Measurements from ENCODE around the gene ZDHHC11.
"Not testable (repeated sequence)": the region's sequence is repeated elsewhere in the genome, so short reads cannot be mapped to it uniquely, and the experiment has no call there.

ZDHHC11 gene

GRCh38 chr5:815449-815848 lies 35.3 kb downstream of the ZDHHC11 start:
- Histone ChIP-seq H2AFZ (ENCODE audit: low read depth, low read length) (no peak overlapping the region), H4K20me1 (ENCODE audit: insufficient read depth, low read length) (no peaks in the 10 kb centered on the region), H3K27me3 (ENCODE audit: low read depth, low read length) (no peaks in the 10 kb centered on the region), H3K79me2 (ENCODE audit: low read length) (no peaks in the 10 kb centered on the region), H3K9ac (ENCODE audit: low read length) (no peak overlapping the region), H3K36me3 (replicated peaks; ENCODE audit: low read depth, low read length) (no peaks in the 10 kb centered on the region), H3K9me3 (ENCODE audit: insufficient read depth, low read length) (no peaks in the 10 kb centered on the region), H3K27ac (ENCODE audit: low read length) (no peak overlapping the region), H3K4me1 (ENCODE audit: low read length) (no peaks in the 10 kb centered on the region), H3K4me2 (ENCODE audit: low read length) (no peak overlapping the region), H3K4me3 (ENCODE audit: low read length) (no peak overlapping the region)
- TF ChIP-seq EZH2phosphoT487 (IDR thresholded peaks at IDR 0.05; ENCODE audit: low read depth), result no peak
- TF ChIP-seq CTCF (IDR thresholded peaks at IDR 0.05; ENCODE audit: low read depth, low read length), result no peak

DNA sequence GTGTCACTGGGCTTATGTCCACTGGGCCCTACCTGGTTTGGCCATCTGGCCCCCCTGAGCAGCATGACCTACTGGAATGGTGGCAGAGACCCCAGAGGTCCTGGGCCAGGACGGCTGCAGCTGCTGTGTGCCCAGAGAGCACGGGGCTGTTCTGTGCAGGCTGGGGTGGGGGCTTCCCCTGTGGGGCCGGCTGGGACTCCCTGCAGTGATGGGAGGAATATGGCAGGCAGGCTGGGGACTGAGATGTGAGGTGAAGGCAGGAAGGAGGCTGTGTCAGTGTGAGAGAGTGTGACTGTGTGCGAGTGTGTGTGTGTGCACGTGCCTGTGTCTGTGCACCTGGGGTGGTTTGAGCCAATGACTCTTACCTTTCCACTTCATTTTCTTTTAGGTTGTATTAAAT lies 37.2 kb downstream of the ZDHHC11 start:
- H3K36me3 ChIP-seq (replicated peaks; ENCODE audit: low read depth, low read length); H3K27me3 ChIP-seq (ENCODE audit: low read depth, low read length); H3K4me3 ChIP-seq (ENCODE audit: low read length): not testable (repeated sequence)

GRCh38 chr5:811384-811783 lies 39.4 kb downstream of the ZDHHC11 start:
- not testable (repeated sequence) for H3K4me3 ChIP-seq (ENCODE audit: low read length); H3K9ac ChIP-seq (ENCODE audit: low read length); H2AFZ ChIP-seq (ENCODE audit: low read depth, low read length); H3K27ac ChIP-seq (ENCODE audit: low read length); H3K36me3 ChIP-seq (replicated peaks; ENCODE audit: low read depth, low read length); H3K27me3 ChIP-seq (ENCODE audit: low read depth, low read length); H3K79me2 ChIP-seq (ENCODE audit: low read length); H3K4me1 ChIP-seq (ENCODE audit: low read length); H3K4me2 ChIP-seq (ENCODE audit: low read length); H3K9me3 ChIP-seq (ENCODE audit: insufficient read depth, low read length); H4K20me1 ChIP-seq (ENCODE audit: insufficient read depth, low read length)

More for the DNA sequence above, 37.2 kb downstream of the ZDHHC11 start:
- not testable (repeated sequence) for H3K79me2 ChIP-seq (ENCODE audit: low read length); H2AFZ ChIP-seq (ENCODE audit: low read depth, low read length); H3K4me1 ChIP-seq (ENCODE audit: low read length); H3K27ac ChIP-seq (ENCODE audit: low read length); H3K4me2 ChIP-seq (ENCODE audit: low read length); H3K9ac ChIP-seq (ENCODE audit: low read length); H4K20me1 ChIP-seq (ENCODE audit: insufficient read depth, low read length); H3K9me3 ChIP-seq (ENCODE audit: insufficient read depth, low read length)

- H3K9ac ChIP-seq (ENCODE audit: low read length); H3K36me3 ChIP-seq (replicated peaks; ENCODE audit: low read depth, low read length); H3K79me2 ChIP-seq (ENCODE audit: low read length); H3K27ac ChIP-seq (ENCODE audit: low read length); H4K20me1 ChIP-seq (ENCODE audit: insufficient read depth, low read length); H3K4me1 ChIP-seq (ENCODE audit: low read length); H2AFZ ChIP-seq (ENCODE audit: low read depth, low read length); H3K4me2 ChIP-seq (ENCODE audit: low read length); H3K4me3 ChIP-seq (ENCODE audit: low read length); H3K9me3 ChIP-seq (ENCODE audit: insufficient read depth, low read length); H3K27me3 ChIP-seq (ENCODE audit: low read depth, low read length): not testable (repeated sequence)
These were observed 42.9 kb downstream of the ZDHHC11 start for GRCh38 chr5:807719-808514.

DNA sequence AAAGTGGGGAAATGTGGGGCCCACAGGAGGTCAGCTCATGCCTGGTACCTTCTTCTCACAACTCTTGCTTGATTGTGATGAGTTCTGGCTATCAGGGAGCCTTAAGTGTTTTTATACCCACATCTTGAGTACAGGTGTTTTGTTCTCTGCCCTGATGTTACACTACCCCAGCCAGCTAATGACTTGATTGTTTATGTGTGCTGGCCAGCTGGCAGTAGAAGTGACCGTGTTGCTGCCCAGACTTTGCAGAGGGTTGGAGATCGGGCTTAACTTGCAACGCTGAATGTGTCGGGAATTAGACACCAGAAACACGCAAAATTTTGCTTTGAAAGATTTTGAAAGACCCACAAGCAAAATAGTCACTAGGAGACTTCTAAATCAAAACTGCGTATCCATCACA lies 49.3 kb downstream of the ZDHHC11 start:
- Histone ChIP-seq H3K79me2 (ENCODE audit: low read length) (no peaks in the 10 kb centered on the region), H3K4me3 (ENCODE audit: low read length) (no peak overlapping the region), H3K9me3 (ENCODE audit: insufficient read depth, low read length) (no peaks in the 10 kb centered on the region), H3K4me2 (ENCODE audit: low read length) (no peak overlapping the region), H3K27ac (ENCODE audit: low read length) (no peak overlapping the region), H4K20me1 (ENCODE audit: insufficient read depth, low read length) (no peaks in the 10 kb centered on the region), H3K9ac (ENCODE audit: low read length) (no peak overlapping the region), H3K4me1 (ENCODE audit: low read length) (no peaks in the 10 kb centered on the region), H2AFZ (ENCODE audit: low read depth, low read length) (no peak overlapping the region), H3K36me3 (replicated peaks; ENCODE audit: low read depth, low read length) (no peaks in the 10 kb centered on the region), H3K27me3 (ENCODE audit: low read depth, low read length) (no peaks in the 10 kb centered on the region)
- no peak for TF ChIP-seq EZH2phosphoT487 (IDR thresholded peaks at IDR 0.05; ENCODE audit: low read depth)
- no peak for TF ChIP-seq CTCF (IDR thresholded peaks at IDR 0.05; ENCODE audit: low read depth, low read length)

- not testable (repeated sequence) for H4K20me1 ChIP-seq (ENCODE audit: insufficient read depth, low read length); H2AFZ ChIP-seq (ENCODE audit: low read depth, low read length); H3K27me3 ChIP-seq (ENCODE audit: low read depth, low read length); H3K36me3 ChIP-seq (replicated peaks; ENCODE audit: low read depth, low read length); H3K4me1 ChIP-seq (ENCODE audit: low read length); H3K79me2 ChIP-seq (ENCODE audit: low read length); H3K4me3 ChIP-seq (ENCODE audit: low read length); H3K9me3 ChIP-seq (ENCODE audit: insufficient read depth, low read length); H3K27ac ChIP-seq (ENCODE audit: low read length); H3K9ac ChIP-seq (ENCODE audit: low read length); H3K4me2 ChIP-seq (ENCODE audit: low read length)
These were observed 49.7 kb downstream of the ZDHHC11 start for GRCh38 chr5:801055-801454.

DNA sequence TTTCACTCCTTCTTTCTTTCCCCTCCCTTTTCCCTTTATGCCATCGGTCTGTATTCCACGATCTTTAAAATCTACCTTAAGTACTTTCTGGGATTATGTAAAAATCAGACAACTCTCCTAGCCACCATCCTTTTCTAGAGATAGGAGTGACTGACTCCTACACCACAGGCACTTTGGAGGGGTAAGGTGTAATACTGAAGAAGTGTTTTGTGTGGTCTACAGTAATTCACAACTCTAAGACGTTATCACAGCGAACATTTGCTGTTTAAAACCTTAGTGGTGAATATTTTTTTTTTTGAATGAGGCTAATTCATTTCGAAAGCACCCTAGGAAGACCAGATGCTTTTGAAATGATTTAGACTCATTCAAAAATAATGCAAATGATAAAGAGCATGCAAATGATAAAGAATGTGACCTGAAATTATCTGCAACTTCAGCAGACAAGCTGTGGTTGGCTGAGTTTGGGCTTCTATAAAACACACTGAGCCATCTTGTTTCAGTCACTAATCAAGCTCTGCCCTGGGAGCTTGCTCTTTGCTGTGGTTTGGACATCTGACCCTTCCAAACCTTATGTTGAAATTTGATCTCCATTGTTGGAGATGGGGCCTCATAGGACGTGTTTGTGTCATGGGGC lies 52.2 kb downstream of the ZDHHC11 start:
- H3K4me1 ChIP-seq (ENCODE audit: low read length); H3K27ac ChIP-seq (ENCODE audit: low read length); H3K4me3 ChIP-seq (ENCODE audit: low read length); H3K36me3 ChIP-seq (replicated peaks; ENCODE audit: low read depth, low read length); H3K4me2 ChIP-seq (ENCODE audit: low read length); H4K20me1 ChIP-seq (ENCODE audit: insufficient read depth, low read length); H3K9ac ChIP-seq (ENCODE audit: low read length); H3K79me2 ChIP-seq (ENCODE audit: low read length); H3K27me3 ChIP-seq (ENCODE audit: low read depth, low read length); H2AFZ ChIP-seq (ENCODE audit: low read depth, low read length); H3K9me3 ChIP-seq (ENCODE audit: insufficient read depth, low read length): not testable (repeated sequence)

DNA sequence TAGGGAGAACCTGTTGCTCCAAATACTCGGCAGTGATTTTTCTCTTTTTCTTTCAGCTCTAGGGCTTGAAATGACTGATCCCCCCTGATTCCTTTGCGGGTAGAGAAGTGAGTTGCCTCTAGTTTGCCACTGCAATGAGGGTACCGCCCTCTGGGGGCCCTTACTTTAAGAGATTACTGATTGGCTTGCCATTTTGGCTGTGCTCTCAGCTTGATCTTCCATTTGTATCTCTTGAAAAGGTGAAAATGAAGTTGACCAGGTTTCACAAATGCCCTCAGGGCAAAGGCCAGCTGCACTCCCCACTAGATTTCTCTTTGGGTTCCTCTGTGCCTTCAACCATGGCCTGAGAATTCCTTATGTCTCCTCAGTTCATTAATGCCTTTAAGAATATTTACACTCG lies 52.8 kb downstream of the ZDHHC11 start:
- H3K27ac ChIP-seq (ENCODE audit: low read length); H2AFZ ChIP-seq (ENCODE audit: low read depth, low read length); H3K4me1 ChIP-seq (ENCODE audit: low read length); H3K4me2 ChIP-seq (ENCODE audit: low read length); H3K9ac ChIP-seq (ENCODE audit: low read length); H3K79me2 ChIP-seq (ENCODE audit: low read length); H4K20me1 ChIP-seq (ENCODE audit: insufficient read depth, low read length); H3K27me3 ChIP-seq (ENCODE audit: low read depth, low read length); H3K4me3 ChIP-seq (ENCODE audit: low read length); H3K9me3 ChIP-seq (ENCODE audit: insufficient read depth, low read length); H3K36me3 ChIP-seq (replicated peaks; ENCODE audit: low read depth, low read length): not testable (repeated sequence)

Measured in OCI-LY3 (cell line).